Stomach (tissue), 4 donors: ENCODE data around the gene NEMP2.

Experiments
- POLR2A ChIP-seq, 4 donors: fragments of 450-650 bp; IDR thresholded peaks; one replicate each; pipeline ENCODE4 v1.6.1; 2016; ENCODE audit warnings: antibody characterized with exemption in 4 of 4, control low read depth in 2 of 4, mild to moderate bottlenecking in 1 of 4, moderate library complexity in 1 of 4
- TF ChIP-seq, protein P1 (sequence below), 7 experiments: fragments of 450-650 bp in 4 of 7; fragments of 200-600 bp in 3 of 7; sonication (generic) in 3 of 7; IDR thresholded peaks; one replicate each; pipeline ENCODE4 v1.5.1; 2016 to 2019; ENCODE audit warnings: antibody characterized with exemption in 7 of 7, control low read depth in 2 of 7, mild to moderate bottlenecking in 1 of 7

DNA sequence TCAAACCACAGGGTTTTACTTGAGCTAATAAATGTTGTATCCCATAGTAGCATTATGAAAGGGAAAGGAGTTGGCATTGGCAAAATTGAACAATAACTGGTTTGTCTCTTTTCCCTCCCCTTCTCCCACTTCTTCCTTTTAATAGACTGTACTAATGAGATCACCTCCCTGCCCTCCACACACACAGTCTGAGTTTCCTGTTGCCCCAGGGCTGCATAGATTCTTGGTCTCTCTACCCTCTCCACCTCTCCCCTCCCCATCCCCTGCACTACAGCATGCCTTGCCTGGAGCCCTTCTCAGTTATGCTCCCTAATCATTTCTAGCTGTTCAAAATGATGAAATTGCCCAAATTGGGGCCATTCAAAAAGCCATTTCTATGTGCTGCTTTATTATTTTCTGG lies 37.2 kb upstream of the NEMP2 start:
- TF ChIP-seq, protein P1, sequence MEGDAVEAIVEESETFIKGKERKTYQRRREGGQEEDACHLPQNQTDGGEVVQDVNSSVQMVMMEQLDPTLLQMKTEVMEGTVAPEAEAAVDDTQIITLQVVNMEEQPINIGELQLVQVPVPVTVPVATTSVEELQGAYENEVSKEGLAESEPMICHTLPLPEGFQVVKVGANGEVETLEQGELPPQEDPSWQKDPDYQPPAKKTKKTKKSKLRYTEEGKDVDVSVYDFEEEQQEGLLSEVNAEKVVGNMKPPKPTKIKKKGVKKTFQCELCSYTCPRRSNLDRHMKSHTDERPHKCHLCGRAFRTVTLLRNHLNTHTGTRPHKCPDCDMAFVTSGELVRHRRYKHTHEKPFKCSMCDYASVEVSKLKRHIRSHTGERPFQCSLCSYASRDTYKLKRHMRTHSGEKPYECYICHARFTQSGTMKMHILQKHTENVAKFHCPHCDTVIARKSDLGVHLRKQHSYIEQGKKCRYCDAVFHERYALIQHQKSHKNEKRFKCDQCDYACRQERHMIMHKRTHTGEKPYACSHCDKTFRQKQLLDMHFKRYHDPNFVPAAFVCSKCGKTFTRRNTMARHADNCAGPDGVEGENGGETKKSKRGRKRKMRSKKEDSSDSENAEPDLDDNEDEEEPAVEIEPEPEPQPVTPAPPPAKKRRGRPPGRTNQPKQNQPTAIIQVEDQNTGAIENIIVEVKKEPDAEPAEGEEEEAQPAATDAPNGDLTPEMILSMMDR (IDR thresholded peaks at IDR 0.05), result no peak
- TF ChIP-seq POLR2A (IDR thresholded peaks at IDR 0.05), result no peak
